DOHH2 (cell line): Measurements from ENCODE around the gene SLC19A1.

Experiments
- H3F3A ChIP-seq: fragments of 200-600 bp; sonication (generic), shearing (Covaris generic); 2 replicates; pipeline ENCODE4 v1.6.0; 2016; ENCODE audit warnings: antibody characterized with exemption, mild to moderate bottlenecking; ENCODE audit not compliant: control insufficient read depth, insufficient read depth
- H3K27ac ChIP-seq: fragments of 200-600 bp; sonication (generic); 2 replicates; pipeline ENCODE4 v1.5.1; 2014; ENCODE audit warnings: low read depth, mild to moderate bottlenecking, low read length, moderate library complexity
- H3K27me3 ChIP-seq: fragments of 200-600 bp; sonication (generic); 2 replicates; pipeline ENCODE4 v1.6.1; 2014; ENCODE audit warnings: mild to moderate bottlenecking, low read length, mixed read lengths; ENCODE audit not compliant: control insufficient read depth
- H3K36me3 ChIP-seq: fragments of 200-600 bp; sonication (generic); 2 replicates; pipeline ENCODE4 v1.6.1; 2014; ENCODE audit warnings: mild to moderate bottlenecking, low read length, moderate library complexity, mixed read lengths; ENCODE audit not compliant: control insufficient read depth
- H3K4me1 ChIP-seq: fragments of 200-600 bp; sonication (generic); 2 replicates; pipeline ENCODE4 v1.6.1; 2014; ENCODE audit warnings: mild to moderate bottlenecking, low read length, mixed read lengths; ENCODE audit not compliant: control insufficient read depth
- H3K4me2 ChIP-seq: fragments of 200-600 bp; sonication (generic); 2 replicates; pipeline ENCODE4 v1.6.0; 2014; ENCODE audit warnings: mild to moderate bottlenecking, low read length, moderate library complexity
- H3K4me3 ChIP-seq: fragments of 200-600 bp; sonication (generic); 2 replicates; pipeline ENCODE4 v1.5.1; 2014; ENCODE audit warnings: mild to moderate bottlenecking, low read length, mixed read lengths
- H3K79me2 ChIP-seq: fragments of 200-600 bp; sonication (generic); 2 replicates; pipeline ENCODE4 v1.6.1; 2014; ENCODE audit warnings: mild to moderate bottlenecking, low read length, mixed read lengths; ENCODE audit not compliant: control insufficient read depth
- H3K9me2 ChIP-seq: fragments of 200-600 bp; sonication (generic); replicated peaks from 2 replicates; pipeline ENCODE4 v1.6.1; 2014; ENCODE audit warnings: mild to moderate bottlenecking, low read length, mixed read lengths; ENCODE audit not compliant: control insufficient read depth
- H3K9me3 ChIP-seq: fragments of 200-600 bp; sonication (generic); 2 replicates; pipeline ENCODE4 v1.6.1; 2014; ENCODE audit warnings: antibody characterized with exemption, low read length, mixed read lengths; ENCODE audit not compliant: control insufficient read depth, insufficient read depth
- H4K20me1 ChIP-seq: fragments of 200-600 bp; sonication (generic); 2 replicates; pipeline ENCODE4 v1.6.0; 2014; ENCODE audit warnings: low read depth, mild to moderate bottlenecking, antibody characterized with exemption, low read length, moderate library complexity; ENCODE audit not compliant: control insufficient read depth, insufficient read depth
- EZH2phosphoT487 ChIP-seq: fragments of 200-600 bp; sonication (generic); IDR thresholded peaks from 2 replicates; pipeline ENCODE4 v1.6.1; 2017; ENCODE audit warnings: borderline replicate concordance, mild to moderate bottlenecking, antibody characterized with exemption, low read length, moderate library complexity, mixed read lengths
- TF ChIP-seq, protein P1 (sequence below): fragments of 200-600 bp; sonication (generic); IDR thresholded peaks from one replicate; pipeline ENCODE4 v1.5.1; 2014; ENCODE audit warnings: antibody characterized with exemption, mild to moderate bottlenecking, low read depth, low read length; ENCODE audit not compliant: poor library complexity, severe bottlenecking

The SLC19A1 gene

GRCh38 chr21:45456584-45457160, 85.6 kb downstream of the SLC19A1 start:
- H3K4me3 ChIP-seq: no peak overlapping the region
- no peaks in the 10 kb centered on the region for H3K4me1 ChIP-seq
- no peaks in the 10 kb centered on the region for H3K79me2 ChIP-seq

GRCh38 chr21:45455674-45456583, 86.3 kb downstream of the SLC19A1 start:
- no peaks in the 10 kb centered on the region for H3K79me2 ChIP-seq
- H3K4me1 ChIP-seq: no peaks in the 10 kb centered on the region
- H3K27me3 ChIP-seq: no peaks in the 10 kb centered on the region
- H3K36me3 ChIP-seq: no peaks in the 10 kb centered on the region
- H3K4me3 ChIP-seq: no peak overlapping the region
- peaks cover 36% of the 10 kb centered on the region for H3K9me3 ChIP-seq
- H3K9me2 ChIP-seq: no peaks in the 10 kb centered on the region
- H3K27ac ChIP-seq: no peak overlapping the region
- H4K20me1 ChIP-seq: no peaks in the 10 kb centered on the region
- TF ChIP-seq, protein P1, sequence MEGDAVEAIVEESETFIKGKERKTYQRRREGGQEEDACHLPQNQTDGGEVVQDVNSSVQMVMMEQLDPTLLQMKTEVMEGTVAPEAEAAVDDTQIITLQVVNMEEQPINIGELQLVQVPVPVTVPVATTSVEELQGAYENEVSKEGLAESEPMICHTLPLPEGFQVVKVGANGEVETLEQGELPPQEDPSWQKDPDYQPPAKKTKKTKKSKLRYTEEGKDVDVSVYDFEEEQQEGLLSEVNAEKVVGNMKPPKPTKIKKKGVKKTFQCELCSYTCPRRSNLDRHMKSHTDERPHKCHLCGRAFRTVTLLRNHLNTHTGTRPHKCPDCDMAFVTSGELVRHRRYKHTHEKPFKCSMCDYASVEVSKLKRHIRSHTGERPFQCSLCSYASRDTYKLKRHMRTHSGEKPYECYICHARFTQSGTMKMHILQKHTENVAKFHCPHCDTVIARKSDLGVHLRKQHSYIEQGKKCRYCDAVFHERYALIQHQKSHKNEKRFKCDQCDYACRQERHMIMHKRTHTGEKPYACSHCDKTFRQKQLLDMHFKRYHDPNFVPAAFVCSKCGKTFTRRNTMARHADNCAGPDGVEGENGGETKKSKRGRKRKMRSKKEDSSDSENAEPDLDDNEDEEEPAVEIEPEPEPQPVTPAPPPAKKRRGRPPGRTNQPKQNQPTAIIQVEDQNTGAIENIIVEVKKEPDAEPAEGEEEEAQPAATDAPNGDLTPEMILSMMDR: no peak
- no peak for TF ChIP-seq EZH2phosphoT487
- H3K4me2 ChIP-seq: no peak overlapping the region
- H3F3A ChIP-seq: peaks cover 12% of the 10 kb centered on the region

More at GRCh38 chr21:45456584-45457160, 85.6 kb downstream of the SLC19A1 start:
- Histone ChIP-seq H3K9me3 (peaks cover 35% of the 10 kb centered on the region), H3K4me2 (no peak overlapping the region), H3K36me3 (no peaks in the 10 kb centered on the region), H3K27me3 (no peaks in the 10 kb centered on the region), H3F3A (peaks cover 12% of the 10 kb centered on the region), H3K9me2 (no peaks in the 10 kb centered on the region), H4K20me1 (no peaks in the 10 kb centered on the region), H3K27ac (no peak overlapping the region)
- no peak for TF ChIP-seq EZH2phosphoT487
- TF ChIP-seq, protein P1: no peak

GRCh38 chr21:45454926-45455673, 87.1 kb downstream of the SLC19A1 start:
- TF ChIP-seq EZH2phosphoT487: no peak
- TF ChIP-seq, protein P1: no peak
- Histone ChIP-seq H4K20me1 (no peaks in the 10 kb centered on the region), H3K4me2 (no peak overlapping the region), H3K27me3 (no peaks in the 10 kb centered on the region), H3K27ac (no peak overlapping the region), H3F3A (peaks cover 12% of the 10 kb centered on the region), H3K4me1 (no peaks in the 10 kb centered on the region), H3K9me2 (no peaks in the 10 kb centered on the region), H3K79me2 (no peaks in the 10 kb centered on the region), H3K9me3 (peaks cover 43% of the 10 kb centered on the region), H3K4me3 (no peak overlapping the region), H3K36me3 (no peaks in the 10 kb centered on the region)
